Nephron progenitor cell (in vitro differentiated cells): ENCODE results near the gene SMARCD1.

ENCODE experiments used
- DNase-seq: peaks from one replicate; pipeline ENCODE4 v3.0.0; 2021
- H3K27ac Mint-ChIP-seq: 2 replicates; pipeline ENCODE4 v1.8.0; 2021; ENCODE audit warnings: mild to moderate bottlenecking, moderate library complexity, mixed read lengths
- H3K27me3 Mint-ChIP-seq: 2 replicates; pipeline ENCODE4 v1.8.0; 2021; ENCODE audit warnings: mild to moderate bottlenecking, low read depth, mixed read lengths; ENCODE audit not compliant: poor library complexity
- H3K36me3 Mint-ChIP-seq: 2 replicates; pipeline ENCODE4 v1.8.0; 2021; ENCODE audit warnings: low read depth, mixed read lengths
- H3K4me1 Mint-ChIP-seq: 2 replicates; pipeline ENCODE4 v1.8.0; 2021; ENCODE audit warnings: mixed read lengths
- H3K4me3 Mint-ChIP-seq: 2 replicates; pipeline ENCODE4 v1.8.0; 2021; ENCODE audit warnings: mild to moderate bottlenecking, moderate library complexity, mixed read lengths
- H3K9me3 Mint-ChIP-seq: 2 replicates; pipeline ENCODE4 v1.8.0; 2021; ENCODE audit warnings: mild to moderate bottlenecking, moderate library complexity, mixed read lengths
- TF ChIP-seq, protein P1 (sequence below): fragments of 200-600 bp; sonication (generic); IDR thresholded peaks from 2 replicates; pipeline ENCODE4 v1.5.0; 2021; ENCODE audit warnings: antibody characterized with exemption

Gene SMARCD1

DNA sequence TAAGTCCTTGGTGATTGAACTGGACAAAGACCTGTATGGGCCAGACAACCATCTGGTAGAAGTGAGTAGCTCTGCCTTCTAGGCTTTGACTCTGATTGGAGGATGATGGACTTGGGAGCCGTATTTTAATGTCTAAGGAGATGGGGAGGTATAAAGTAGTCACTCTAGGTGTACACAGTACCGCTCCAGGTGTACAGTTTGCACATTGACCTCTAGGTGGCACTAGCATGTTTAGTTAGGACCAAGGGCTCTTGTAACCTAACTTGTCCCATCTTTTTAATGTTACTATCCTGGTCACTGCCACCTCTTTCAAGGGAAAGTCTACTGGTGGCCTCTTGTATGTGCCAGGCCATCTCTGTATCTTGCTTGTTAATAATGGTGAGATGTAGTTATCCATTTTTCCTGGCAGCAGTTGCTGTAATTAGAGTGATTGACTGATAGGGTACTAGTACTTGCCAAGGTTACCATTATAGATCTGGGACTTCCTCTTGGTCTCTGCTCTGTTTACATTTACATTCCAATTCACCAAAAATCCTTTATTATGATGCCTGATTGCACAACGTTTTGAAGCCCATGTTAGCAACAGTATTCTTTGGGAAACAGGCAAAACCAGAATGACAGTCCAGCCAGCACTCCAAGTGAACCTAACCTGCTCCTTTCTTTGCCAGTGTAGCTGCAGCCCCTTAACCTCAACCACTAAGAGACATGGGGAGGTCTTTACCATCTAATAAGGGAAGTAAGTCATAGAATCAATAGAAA is 3.6 kb downstream of the SMARCD1 start:
- Mint-ChIP-seq H3K27ac (no peak overlapping the region), H3K9me3 (no peaks in the 10 kb centered on the region), H3K36me3 (peaks cover 61% of the 10 kb centered on the region), H3K4me1 (peaks cover 26% of the 10 kb centered on the region), H3K4me3 (no peak overlapping the region), H3K27me3 (no peaks in the 10 kb centered on the region)
- TF ChIP-seq, protein P1, sequence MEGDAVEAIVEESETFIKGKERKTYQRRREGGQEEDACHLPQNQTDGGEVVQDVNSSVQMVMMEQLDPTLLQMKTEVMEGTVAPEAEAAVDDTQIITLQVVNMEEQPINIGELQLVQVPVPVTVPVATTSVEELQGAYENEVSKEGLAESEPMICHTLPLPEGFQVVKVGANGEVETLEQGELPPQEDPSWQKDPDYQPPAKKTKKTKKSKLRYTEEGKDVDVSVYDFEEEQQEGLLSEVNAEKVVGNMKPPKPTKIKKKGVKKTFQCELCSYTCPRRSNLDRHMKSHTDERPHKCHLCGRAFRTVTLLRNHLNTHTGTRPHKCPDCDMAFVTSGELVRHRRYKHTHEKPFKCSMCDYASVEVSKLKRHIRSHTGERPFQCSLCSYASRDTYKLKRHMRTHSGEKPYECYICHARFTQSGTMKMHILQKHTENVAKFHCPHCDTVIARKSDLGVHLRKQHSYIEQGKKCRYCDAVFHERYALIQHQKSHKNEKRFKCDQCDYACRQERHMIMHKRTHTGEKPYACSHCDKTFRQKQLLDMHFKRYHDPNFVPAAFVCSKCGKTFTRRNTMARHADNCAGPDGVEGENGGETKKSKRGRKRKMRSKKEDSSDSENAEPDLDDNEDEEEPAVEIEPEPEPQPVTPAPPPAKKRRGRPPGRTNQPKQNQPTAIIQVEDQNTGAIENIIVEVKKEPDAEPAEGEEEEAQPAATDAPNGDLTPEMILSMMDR = peak; percentile 80
- peak; percentile 56 for DNase-seq

DNA sequence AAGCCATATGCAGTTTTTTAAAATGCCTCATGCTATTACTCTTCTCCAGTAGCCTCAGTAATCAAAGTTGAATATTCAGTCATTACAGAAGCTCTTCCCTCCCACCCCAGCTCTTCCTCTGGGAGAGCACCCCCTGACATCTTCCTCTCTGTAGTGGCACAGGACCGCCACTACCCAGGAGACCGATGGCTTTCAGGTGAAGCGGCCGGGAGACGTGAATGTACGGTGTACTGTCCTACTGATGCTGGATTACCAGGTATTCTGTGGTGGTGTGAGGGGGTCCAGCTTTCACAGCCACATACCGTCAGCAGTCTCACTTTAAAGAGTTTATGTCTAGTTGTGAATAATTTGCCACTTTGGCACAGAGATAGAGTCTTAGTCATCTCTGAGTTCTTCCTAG is 4.6 kb downstream of the SMARCD1 start:
- H3K27me3 Mint-ChIP-seq = no peaks in the 10 kb centered on the region
- H3K4me1 Mint-ChIP-seq = peaks cover 22% of the 10 kb centered on the region
- peak overlapping the region; percentile 75 for H3K27ac Mint-ChIP-seq
- TF ChIP-seq, protein P1 = no peak
- no peaks in the 10 kb centered on the region for H3K9me3 Mint-ChIP-seq
- no peak for DNase-seq
- H3K4me3 Mint-ChIP-seq = no peak overlapping the region
- H3K36me3 Mint-ChIP-seq = peaks cover 69% of the 10 kb centered on the region

DNA sequence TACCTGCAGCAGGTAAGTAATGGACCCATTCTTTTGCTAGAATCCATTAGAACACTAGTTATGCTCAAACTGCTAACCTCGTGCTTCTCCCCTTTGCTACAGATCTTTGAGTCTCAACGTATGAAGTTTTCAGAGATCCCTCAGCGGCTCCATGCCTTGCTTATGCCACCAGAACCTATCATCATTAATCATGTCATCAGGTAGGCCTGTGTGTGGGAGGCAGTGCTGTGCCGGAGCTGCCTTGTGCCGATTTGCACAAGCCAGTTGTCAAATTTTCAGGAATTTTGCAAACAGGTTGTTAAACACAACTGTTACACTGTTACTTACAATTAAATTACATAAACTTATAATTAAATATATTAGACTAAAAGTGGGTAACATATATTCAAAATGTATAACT is 5.2 kb downstream of the SMARCD1 start:
- no peaks in the 10 kb centered on the region for H3K9me3 Mint-ChIP-seq
- no peak overlapping the region for H3K27ac Mint-ChIP-seq
- TF ChIP-seq, protein P1 = no peak
- H3K4me3 Mint-ChIP-seq = no peak overlapping the region
- peaks cover 76% of the 10 kb centered on the region for H3K36me3 Mint-ChIP-seq
- H3K27me3 Mint-ChIP-seq = no peaks in the 10 kb centered on the region
- DNase-seq = no peak
- H3K4me1 Mint-ChIP-seq = peaks cover 19% of the 10 kb centered on the region

DNA sequence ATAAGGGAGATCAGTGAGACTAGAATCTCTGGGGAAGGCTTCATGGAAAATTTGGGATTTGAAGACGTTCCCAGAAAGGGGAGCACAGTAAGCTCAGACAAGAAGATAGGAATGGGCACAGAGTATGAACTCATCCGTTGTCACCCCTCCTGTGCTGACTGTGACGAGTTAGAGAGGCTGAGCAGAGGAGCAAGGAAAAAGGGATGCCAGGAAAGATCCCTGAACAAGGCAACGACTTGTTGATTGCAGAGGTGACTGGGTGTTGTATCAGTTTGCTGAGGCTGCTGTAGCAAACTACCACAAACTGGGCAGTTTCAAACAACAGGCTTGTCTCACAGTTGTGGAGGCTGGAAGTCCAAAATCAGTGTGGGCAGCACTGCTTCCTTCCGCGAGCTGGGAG is 12.8 kb downstream of the SMARCD1 start:
- TF ChIP-seq, protein P1 = no peak
- Mint-ChIP-seq H3K4me1 (peaks cover 14% of the 10 kb centered on the region), H3K27ac (peak overlapping the region; percentile 54), H3K36me3 (peaks cover 68% of the 10 kb centered on the region), H3K27me3 (no peaks in the 10 kb centered on the region), H3K9me3 (no peaks in the 10 kb centered on the region), H3K4me3 (no peak overlapping the region)
- DNase-seq = no peak

DNA sequence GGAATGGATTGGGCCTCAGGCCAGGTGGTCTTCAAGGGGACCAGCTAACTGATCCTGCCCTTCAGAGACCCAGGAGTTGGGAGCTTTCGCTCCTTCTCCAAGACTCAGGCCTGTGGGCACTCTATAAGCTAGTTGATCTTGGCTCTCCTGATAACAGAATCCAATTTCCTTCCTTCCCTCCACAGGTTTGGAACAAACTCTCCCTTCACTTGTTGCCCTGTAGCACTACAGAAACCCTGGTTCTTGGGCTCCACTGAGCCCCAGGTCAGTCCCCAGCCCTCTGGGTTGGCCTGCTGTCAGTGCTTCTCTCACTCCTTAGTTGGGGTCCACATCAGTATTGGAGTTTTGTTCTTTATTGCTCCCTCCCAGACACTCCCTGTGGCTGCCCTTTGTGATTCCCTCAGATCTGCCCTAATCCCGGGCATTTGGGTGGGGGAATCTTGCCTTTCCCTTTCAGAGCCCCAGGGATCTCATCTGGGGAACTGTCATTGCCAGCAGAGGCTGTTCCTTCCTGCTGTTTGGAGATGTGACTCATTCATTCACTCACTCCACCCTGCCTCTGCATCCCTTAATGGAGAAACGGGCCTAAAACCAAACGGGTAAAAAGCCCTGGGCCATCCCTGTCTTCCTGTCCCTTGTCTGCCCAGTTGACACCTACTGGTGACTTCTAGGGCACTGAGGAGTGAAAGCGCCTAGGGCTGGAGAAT is 14.3 kb downstream of the SMARCD1 start:
- no peaks in the 10 kb centered on the region for H3K27me3 Mint-ChIP-seq
- H3K9me3 Mint-ChIP-seq = no peaks in the 10 kb centered on the region
- peaks cover 29% of the 10 kb centered on the region for H3K4me1 Mint-ChIP-seq
- peaks cover 57% of the 10 kb centered on the region for H3K36me3 Mint-ChIP-seq
- TF ChIP-seq, protein P1 = no peak
- H3K27ac Mint-ChIP-seq = peak overlapping the region; percentile 73
- no peak for DNase-seq
- H3K4me3 Mint-ChIP-seq = no peak overlapping the region
